Suprapubic skin (tissue), 4 donors: ENCODE data around the gene KCNG2. TPM values are rescaled to one million over a fixed set of nuclear protein-coding genes. Genes with fewer than 3 reads are reported as not detected.
A peak's percentile ranks its signal among the peaks of the same experiment; 100 is the strongest.

ENCODE experiments used
- DNase-seq, 2 donors: peaks; one replicate each; pipeline ENCODE4 v3.0.0-alpha.2; 2019; ENCODE audit warnings: low spot score in 2 of 2
- H3K27ac ChIP-seq: fragments of 200-600 bp; sonication (generic); one replicate; pipeline ENCODE4 v1.5.1; 2019
- H3K27me3 ChIP-seq: fragments of 200-600 bp; sonication (generic); one replicate; pipeline ENCODE4 v1.5.1; 2019
- H3K36me3 ChIP-seq: fragments of 200-600 bp; sonication (generic); one replicate; pipeline ENCODE4 v1.5.1; 2019
- H3K4me1 ChIP-seq: fragments of 200-600 bp; sonication (generic); one replicate; pipeline ENCODE4 v1.5.1; 2019
- H3K4me3 ChIP-seq: fragments of 200-600 bp; sonication (generic); one replicate; pipeline ENCODE4 v1.5.1; 2019; ENCODE audit warnings: mild to moderate bottlenecking
- H3K9me3 ChIP-seq: fragments of 200-600 bp; sonication (generic); one replicate; pipeline ENCODE4 v1.5.1; 2019
- CTCF ChIP-seq, 2 donors: fragments of 200-600 bp in 1 of 2; fragments of 450-650 bp in 1 of 2; sonication (generic) in 1 of 2; IDR thresholded peaks; one replicate each; pipeline ENCODE4 v1.5.1; 2016 to 2019; ENCODE audit warnings: antibody characterized with exemption in 2 of 2, mild to moderate bottlenecking in 1 of 2, moderate library complexity in 1 of 2
- EP300 ChIP-seq: sonication (generic); formaldehyde crosslinking; IDR thresholded peaks from one replicate; pipeline ENCODE4 v1.6.1; 2017; ENCODE audit warnings: antibody characterized with exemption
- POLR2A ChIP-seq, 2 donors: fragments of 450-650 bp; IDR thresholded peaks; one replicate each; pipeline ENCODE4 v1.6.1; 2017; ENCODE audit warnings: antibody characterized with exemption in 2 of 2, mild to moderate bottlenecking in 2 of 2, moderate library complexity in 2 of 2
- POLR2AphosphoS5 ChIP-seq, 3 donors: sonication (generic); formaldehyde crosslinking; IDR thresholded peaks; one replicate each; pipeline ENCODE4 v1.6.1; 2017; ENCODE audit warnings: antibody characterized with exemption in 3 of 3
- WGBS: methylation state at CpG from one replicate; pipeline ENCODE4 v1.1.5; 2018; 5-methylcytosine and 5-hydroxymethylcytosine counted together
- total RNA-seq, 4 donors: library from RNA; depleted of rRNA; stranded (reverse); fragments of >200 nt; gene quantifications; one replicate each; pipeline ENCODE4 v1.1.0, GENCODE V29; 2016

KCNG2 gene
- total RNA-seq, 4 donors from 2014 or later = not detected

GRCh38 chr18:79801641-79802040 is 3.9 kb downstream of the KCNG2 start:
- Histone ChIP-seq H3K4me1 (peaks cover 19% of the 10 kb centered on the region), H3K36me3 (no peaks in the 10 kb centered on the region), H3K27me3 (peaks cover 48% of the 10 kb centered on the region), H3K4me3 (no peak overlapping the region), H3K9me3 (no peaks in the 10 kb centered on the region), H3K27ac (no peak overlapping the region)
- WGBS = 96% methylated on average over 9 of the region's 9 CpGs
- no peak for TF ChIP-seq EP300
- TF ChIP-seq CTCF (IDR thresholded peaks at IDR 0.05) = no peak
- TF ChIP-seq POLR2A (IDR thresholded peaks at IDR 0.05) = no peak
- TF ChIP-seq POLR2AphosphoS5 (IDR thresholded peaks at IDR 0.05) = no peak
- no peak for DNase-seq

GRCh38 chr18:79802298-79802697 is 4.6 kb downstream of the KCNG2 start:
- Histone ChIP-seq H3K36me3 (no peaks in the 10 kb centered on the region), H3K27me3 (peaks cover 41% of the 10 kb centered on the region), H3K4me3 (no peak overlapping the region), H3K9me3 (no peaks in the 10 kb centered on the region), H3K27ac (no peak overlapping the region), H3K4me1 (peaks cover 19% of the 10 kb centered on the region)
- peak in 1 of 2 donors; percentile 79 for DNase-seq
- 92% methylated on average over 16 of the region's 18 CpGs for WGBS
- TF ChIP-seq POLR2AphosphoS5 (IDR thresholded peaks at IDR 0.05) (no peak), POLR2A (IDR thresholded peaks at IDR 0.05) (no peak), CTCF (IDR thresholded peaks at IDR 0.05) (no peak), EP300 (no peak)

GRCh38 chr18:79803611-79804051 is 5.9 kb downstream of the KCNG2 start:
- no peak overlapping the region for H3K27ac ChIP-seq
- H3K4me3 ChIP-seq = no peak overlapping the region
- no peaks in the 10 kb centered on the region for H3K36me3 ChIP-seq
- no peaks in the 10 kb centered on the region for H3K9me3 ChIP-seq
- TF ChIP-seq EP300 (no peak), POLR2AphosphoS5 (IDR thresholded peaks at IDR 0.05) (no peak), POLR2A (IDR thresholded peaks at IDR 0.05) (no peak), CTCF (IDR thresholded peaks at IDR 0.05) (no peak)
- H3K27me3 ChIP-seq = peaks cover 28% of the 10 kb centered on the region
- DNase-seq = peak in 1 of 2 donors; percentile 74
- 79% methylated on average over 12 of the region's 14 CpGs for WGBS
- H3K4me1 ChIP-seq = peaks cover 6% of the 10 kb centered on the region

GRCh38 chr18:79804130-79804787 is 6.5 kb downstream of the KCNG2 start:
- H3K27ac ChIP-seq = no peak overlapping the region
- H3K9me3 ChIP-seq = no peaks in the 10 kb centered on the region
- peaks cover under 1% of the 10 kb centered on the region for H3K4me1 ChIP-seq
- H3K36me3 ChIP-seq = no peaks in the 10 kb centered on the region
- WGBS = 72% methylated on average over 6 of the region's 15 CpGs
- no peak overlapping the region for H3K4me3 ChIP-seq
- peaks cover 21% of the 10 kb centered on the region for H3K27me3 ChIP-seq
- no peak for DNase-seq
- TF ChIP-seq POLR2A (IDR thresholded peaks at IDR 0.05) (no peak), POLR2AphosphoS5 (IDR thresholded peaks at IDR 0.05) (no peak), CTCF (IDR thresholded peaks at IDR 0.05) (no peak), EP300 (no peak)

- Histone ChIP-seq H3K27me3 (peaks cover 11% of the 10 kb centered on the region), H3K36me3 (no peaks in the 10 kb centered on the region), H3K27ac (no peak overlapping the region), H3K4me3 (no peak overlapping the region), H3K4me1 (no peaks in the 10 kb centered on the region), H3K9me3 (no peaks in the 10 kb centered on the region)
- TF ChIP-seq POLR2AphosphoS5 (IDR thresholded peaks at IDR 0.05) (no peak), CTCF (IDR thresholded peaks at IDR 0.05) (no peak), EP300 (no peak), POLR2A (IDR thresholded peaks at IDR 0.05) (no peak)
- WGBS = 81% methylated on average over 18 of the region's 18 CpGs
- DNase-seq = no peak
Observed at GRCh38 chr18:79805211-79805887, 7.6 kb downstream of the KCNG2 start.
